Measurements from ENCODE around the gene DYNC1H1.
A peak's percentile ranks its signal among the peaks of the same experiment; 100 is the strongest.
"Not testable (repeated sequence)": the region's sequence is repeated elsewhere in the genome, so short reads cannot be mapped to it uniquely, and the experiment has no call there.

The DYNC1H1 gene

DNA sequence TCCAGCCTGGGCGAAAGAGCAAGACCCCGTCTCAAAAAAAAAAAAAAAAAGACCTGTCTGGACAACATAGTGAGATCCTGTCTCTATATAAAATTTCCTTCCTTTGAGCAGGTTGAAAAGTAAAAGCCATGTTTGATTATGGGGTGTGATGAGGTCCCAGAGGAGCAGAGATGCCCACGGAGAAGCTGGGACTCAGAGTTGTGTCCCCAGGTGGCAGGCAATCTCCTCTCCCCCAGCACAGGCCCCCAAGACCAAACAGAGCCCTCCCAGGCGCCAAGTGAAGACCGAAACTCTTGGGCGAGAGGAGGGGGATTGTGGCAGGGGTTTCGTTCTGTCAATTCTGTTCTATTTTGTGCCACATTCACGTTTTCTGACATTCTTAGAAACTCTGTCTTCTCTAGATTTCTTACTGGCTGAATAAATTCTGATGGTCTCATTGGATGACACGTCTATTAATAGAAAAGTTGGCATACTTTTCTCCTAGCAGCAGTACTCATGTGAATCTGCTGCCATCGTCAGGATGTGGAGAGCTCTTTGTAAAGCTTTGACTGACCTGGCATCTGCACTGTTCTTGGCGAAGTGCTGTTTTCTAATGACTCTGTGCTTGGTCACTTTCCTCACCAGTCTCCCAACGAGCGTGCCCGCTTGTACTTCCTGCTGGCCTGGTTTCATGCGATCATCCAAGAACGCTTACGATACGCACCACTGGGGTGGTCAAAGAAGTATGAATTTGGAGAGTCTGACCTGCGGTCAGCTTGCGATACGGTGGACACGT is 79.1 kb downstream of the DYNC1H1 start:
- peak; percentile 27 to 65 for DNase-seq

DNA sequence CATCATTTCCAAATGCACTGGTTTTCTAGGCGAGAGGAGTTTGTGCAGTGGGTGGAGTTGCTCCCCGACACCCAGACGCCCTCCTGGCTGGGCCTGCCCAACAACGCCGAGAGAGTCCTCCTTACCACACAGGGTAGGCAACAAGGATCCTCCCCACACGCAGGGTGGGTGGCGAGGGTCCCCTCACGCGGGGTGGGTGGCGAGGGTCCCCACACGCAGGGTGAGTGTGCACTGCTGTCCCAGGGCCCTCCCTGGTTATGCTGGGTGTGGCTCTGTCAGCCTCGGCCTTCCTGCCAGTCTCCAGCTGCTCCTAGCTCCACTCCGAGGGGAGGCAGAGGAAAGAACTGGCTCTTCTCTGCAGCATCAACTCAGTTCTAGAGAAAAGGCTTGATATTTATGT is 80.2 kb downstream of the DYNC1H1 start:
- no peak for DNase-seq

DNA sequence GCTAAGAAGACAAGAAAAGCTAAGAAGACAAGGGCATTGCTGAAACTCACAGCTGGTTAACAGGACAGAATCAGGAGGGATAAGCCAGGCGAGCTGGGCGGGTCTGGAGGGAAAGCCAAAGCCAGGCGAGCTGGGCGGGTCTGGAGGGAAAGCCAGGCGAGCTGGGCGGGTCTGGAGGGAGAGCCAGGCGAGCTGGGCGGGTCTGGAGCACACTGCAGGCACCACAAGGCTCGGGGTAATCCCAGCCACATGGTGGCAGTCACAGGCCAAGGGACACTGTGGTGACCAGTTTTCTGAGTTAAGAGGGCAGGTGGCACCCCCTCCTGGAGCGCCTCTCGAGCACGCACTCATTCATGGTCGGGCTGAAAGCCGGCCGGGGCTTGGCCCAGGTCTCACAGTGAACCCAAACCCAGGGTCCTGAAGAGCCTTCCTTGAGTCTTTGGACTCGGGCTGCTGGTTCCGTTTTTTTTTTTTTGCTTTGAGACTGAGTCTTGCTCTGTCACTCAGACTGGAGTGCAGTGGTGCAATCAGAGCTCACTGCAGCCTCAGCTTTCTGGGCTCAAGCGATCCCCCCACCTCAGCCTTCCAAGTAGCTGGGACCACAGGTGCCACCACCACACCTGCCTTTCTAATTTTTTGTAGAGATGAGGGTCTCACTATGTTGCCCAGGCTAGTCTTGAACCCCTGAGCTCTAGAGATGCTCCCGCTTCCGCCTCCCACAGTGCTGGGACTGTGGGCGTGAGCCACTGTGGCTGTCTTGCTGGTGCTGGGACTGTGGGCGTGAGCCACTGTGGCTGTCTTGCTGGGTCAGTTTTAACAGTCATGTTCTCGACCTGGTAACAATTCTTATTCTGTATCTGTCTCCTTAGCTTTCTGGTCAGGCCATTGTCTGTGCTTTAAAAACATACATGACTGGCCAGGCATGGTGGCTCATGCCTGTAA is 82.2 kb downstream of the DYNC1H1 start:
- peak; percentile 76 to 77 for DNase-seq

DNA sequence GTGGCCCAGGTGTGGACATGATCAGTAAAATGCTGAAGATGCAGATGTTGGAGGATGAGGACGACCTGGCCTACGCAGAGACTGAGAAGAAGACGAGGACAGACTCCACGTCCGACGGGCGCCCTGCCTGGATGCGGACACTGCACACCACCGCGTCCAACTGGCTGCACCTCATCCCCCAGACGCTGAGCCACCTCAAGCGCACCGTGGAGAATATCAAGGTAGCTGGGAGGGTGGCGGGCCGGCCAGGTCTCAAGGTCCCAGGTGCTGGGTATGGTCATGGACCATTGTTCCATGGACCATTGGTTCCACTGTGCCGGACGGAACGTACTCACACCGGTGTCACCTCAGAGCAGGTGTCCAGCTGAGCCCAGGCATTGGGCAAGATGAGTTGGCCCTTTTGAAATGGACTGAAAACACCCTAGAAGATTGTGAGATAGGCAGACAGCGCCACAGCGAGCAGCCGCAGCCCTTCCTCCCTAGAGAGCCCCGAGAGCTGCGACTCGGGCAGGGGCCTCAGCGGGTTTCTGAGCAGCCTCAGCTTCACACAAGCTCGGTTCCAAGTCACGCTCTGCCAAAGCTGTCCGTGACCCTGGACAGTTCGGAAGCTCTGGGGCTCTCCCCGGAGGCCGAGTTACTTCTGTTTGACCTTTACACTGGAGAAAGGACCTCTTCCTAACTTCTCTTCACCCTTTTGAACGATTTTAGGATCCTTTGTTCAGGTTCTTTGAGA is 83.6 kb downstream of the DYNC1H1 start:
- DNase-seq = no peak

DNA sequence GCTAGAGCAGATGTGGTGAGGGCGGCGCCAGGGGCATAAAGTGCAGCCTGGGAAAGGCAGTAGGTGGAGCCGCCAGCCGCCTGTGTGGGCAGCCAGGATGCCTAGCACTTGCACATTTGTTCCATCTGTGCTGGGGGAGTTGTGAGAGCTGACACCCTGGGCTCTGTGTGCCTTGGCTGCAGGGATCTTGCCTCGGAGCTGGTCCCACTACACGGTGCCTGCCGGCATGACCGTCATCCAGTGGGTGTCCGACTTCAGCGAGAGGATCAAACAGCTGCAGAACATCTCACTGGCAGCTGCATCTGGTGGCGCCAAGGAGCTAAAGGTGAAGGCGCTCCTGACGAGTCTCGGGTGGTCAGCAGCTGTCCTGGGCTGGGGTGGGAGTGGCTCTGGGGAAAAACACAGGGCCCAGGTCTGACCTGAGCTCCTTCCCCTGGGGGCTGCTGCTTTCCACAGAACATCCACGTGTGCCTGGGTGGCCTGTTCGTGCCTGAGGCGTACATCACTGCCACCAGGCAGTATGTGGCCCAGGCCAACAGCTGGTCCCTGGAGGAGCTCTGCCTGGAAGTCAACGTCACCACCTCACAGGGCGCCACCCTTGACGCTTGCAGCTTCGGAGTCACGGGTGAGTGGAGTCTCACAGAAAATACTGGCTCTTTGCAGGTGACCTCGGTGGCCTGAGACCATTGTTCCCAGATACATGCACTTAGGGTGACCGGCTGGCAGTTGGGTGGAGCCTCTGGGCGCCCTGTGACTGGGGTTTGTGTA is 85.1 kb downstream of the DYNC1H1 start:
- no peak for DNase-seq

DNA sequence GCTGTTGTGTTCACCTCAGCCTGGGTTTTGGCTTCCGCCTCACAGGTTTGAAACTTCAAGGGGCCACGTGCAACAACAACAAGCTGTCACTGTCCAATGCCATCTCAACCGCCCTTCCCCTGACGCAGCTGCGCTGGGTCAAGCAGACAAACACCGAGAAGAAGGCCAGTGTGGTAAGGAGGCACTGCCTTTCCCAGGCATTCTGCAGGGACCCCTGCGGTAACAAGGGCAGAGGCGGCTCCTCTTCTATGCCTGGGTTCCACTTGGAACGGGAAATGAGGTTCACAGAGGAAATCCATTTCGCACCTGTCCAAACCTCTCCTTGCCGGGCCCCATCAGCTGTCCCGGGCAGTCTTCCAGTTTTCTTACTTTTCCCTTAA is 85.6 kb downstream of the DYNC1H1 start:
- no peak for DNase-seq

DNA sequence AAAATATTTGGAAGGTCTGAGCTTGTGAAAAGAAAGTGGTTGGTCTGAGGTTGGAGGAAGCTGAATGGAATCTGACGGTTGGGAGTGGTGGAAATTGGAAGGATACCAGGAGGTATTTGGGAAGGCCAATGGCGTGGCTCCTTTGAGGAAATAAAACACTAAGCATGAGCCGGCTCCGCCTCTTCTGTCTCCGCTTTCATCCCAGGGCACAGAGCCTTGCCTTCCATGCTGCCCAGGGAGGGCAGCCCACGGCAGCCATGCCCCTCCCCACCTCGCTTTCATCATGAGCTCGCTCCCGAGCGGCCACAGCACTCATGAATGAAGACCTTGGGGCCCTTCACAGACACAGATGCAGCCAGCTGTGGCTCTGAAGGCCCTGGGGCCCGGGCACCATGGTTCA is 86.3 kb downstream of the DYNC1H1 start:
- DNase-seq = no peak

DNA sequence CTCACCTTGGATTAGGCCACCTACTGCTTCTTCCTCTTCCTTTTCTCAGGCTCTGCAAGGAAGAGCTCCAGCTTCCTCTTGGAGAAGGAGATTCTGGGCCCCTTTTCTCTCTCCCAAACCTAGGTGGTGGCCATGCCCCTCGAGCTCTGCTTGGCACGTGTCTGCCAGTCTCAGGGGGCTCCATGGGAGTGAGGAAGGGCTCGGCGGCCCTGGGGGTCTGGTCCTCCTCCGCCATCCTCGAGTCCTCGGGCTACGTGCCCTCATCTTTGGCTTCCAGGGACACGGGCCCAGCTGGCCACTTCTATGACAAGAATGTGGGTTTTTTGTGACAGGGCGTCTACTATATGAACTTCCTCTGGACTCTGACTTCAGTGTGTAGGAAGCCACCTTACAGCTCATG is 88.1 kb downstream of the DYNC1H1 start:
- no peak for DNase-seq

DNA sequence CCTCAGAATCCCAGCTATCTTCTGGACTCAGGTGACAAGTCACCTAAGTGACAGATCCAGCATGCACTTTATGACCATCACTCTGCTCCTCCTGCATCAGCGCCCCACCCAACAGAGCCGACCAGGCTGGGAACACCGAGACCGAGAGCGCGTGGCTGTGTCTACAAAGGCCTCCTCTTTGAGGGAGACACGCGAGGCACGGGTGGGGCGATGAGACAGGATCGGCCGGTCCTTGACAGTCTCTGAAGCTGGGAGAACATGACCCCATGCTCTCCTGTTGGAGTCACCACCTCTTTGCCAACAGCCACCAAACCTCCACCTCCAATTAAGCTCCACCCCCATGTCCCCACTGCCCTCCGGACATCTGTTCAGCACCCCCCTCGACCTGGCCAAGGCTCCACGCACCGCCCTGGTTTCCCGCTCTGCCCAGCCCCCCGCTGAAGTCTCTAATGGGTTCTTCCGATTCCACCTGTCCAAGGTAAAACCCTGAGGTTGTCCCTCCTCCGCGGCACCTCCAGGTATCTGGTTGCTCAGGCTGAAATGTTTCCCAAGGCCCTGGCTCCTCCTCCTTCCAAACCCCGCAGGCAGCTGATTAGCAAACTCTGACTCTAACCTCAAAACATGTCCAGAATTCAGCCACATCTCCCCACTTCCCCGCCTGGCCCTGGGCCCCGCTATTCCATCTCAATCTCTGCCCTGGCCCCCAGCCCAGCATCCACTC is 91.0 kb downstream of the DYNC1H1 start:
- no peak for DNase-seq

DNA sequence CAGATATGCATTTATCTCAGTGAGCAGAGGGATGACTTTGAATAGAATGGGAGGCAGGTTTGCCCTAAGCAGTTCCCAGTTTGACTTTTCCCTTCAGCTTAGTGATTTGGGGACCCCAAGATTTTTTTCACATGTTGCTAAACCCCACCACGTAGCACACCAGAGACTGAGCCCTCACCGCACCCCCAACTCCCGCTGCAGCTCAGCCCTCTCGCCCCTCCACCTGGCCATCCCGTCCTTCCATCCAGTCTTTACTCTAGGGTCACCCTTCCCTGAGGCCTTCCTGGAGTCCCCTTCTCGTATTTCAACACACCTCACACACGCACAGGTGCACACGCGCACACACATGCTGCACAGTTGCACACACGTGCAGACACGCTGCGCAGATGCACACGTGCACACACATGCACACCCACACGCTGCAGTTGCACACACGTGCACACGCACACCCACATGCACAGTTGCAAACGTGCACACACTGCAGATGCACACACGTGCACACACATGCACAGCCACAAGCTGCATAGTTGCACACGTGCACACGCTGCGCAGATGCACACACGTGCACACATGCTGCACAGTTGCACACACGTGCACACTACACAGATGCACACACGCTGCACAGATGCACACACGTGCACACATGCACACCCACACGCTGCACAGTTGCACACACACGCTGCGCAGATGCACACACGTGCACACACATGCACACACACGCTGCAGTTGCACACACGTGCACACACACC is 92.5 kb downstream of the DYNC1H1 start:
- no peak for DNase-seq

DNA sequence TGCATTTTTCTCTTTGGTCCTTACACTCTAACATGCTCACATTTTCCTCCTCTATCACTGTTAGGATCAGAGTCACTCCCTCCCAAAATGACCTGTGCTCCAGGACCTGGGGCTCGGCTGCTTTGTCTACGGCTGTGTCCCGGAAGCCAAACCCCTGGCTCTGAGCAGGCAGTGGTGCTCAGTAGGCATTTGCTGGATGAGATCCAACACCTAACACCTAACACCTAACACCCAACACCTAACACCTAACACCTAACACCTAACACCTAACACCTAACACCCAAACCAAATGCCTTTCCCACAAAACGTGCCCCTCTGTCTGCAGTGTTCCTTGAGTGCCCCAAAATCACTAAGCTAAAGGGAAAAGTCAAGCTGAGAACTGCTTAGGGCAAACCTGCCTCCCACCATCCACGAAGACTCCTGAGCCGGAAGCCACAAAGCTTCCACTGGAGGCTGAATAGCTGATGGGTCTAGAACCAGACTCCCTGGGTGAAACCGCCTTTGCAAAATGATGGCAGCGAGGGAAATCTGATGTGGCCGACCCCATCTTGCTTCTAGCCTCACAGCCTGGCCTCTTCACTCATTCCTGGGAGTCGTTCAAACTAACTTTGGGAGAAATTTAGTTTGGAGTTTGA is 93.2 kb downstream of the DYNC1H1 start:
- DNase-seq = no peak

DNA sequence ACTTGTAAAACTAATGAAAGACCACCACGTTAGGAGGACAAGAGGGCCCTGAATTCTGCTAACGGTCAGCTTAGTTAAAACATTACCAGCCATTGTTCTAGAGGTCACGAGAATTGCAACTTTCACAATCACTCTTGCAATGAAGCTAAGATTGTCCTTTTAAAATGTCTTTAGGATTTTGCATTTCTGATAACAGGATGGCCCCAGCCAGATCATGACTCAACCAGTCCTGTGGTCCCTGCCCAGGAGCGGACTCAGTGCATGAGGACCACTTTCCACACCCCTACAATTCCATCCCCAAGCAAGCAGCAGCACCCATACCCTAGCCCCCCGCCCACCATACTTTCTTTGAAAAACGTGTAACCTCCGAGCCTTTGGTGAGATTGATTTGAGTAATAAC is 93.8 kb downstream of the DYNC1H1 start:
- no peak for DNase-seq

DNA sequence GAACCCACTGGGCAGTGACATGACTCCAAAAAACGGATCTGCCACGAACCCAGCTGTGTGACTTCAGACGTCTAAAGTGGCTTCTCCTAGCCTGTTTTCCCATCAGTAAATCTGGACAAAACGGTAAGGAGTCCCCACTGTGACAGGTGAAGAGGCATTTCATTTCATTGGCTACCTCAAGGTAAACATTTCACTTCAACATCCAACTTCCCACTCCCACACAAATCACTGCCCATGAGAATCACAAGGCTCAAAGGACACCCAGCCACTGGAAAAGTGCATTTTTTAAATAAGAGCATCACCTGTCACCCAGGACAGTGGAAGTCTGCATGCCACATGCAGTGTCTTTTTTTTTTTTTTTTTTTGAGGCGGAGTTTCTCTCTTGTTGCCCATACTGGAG is 94.6 kb downstream of the DYNC1H1 start:
- no peak for DNase-seq

DNA sequence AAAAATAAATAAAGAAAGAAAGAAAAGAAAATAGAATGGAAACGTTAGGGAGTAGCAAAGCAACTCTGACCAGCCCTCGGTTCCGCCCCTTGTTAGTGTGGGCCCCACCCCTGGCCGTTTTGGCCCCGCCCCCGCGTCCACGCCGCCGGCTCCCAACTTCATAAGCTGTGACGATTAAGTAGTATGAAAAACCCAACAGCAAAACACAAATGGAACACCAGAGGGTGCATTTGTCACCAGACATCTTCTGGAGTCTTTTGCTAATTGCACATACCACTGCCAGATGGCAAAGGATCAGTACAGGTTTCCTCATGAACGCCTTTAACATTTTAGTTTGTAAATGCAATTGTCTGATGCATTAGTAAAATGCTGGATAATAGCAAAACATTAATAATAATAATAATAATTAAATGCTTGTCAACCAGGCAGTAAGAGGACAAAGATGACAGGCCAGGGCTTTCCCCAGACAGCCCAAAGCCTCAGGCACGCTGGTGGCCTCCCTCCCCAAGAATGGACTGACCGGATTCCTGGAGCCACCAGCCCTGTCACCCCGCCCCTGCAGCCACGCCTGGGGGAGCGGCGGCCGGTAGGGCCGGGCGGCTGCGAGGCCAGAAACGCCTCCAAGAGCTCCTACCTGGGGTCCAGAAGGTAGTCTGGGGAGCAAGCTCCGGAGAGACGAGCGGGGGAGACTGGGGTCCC is 98.9 kb downstream of the DYNC1H1 start:
- peak; percentile 45 to 49 for DNase-seq

DNA sequence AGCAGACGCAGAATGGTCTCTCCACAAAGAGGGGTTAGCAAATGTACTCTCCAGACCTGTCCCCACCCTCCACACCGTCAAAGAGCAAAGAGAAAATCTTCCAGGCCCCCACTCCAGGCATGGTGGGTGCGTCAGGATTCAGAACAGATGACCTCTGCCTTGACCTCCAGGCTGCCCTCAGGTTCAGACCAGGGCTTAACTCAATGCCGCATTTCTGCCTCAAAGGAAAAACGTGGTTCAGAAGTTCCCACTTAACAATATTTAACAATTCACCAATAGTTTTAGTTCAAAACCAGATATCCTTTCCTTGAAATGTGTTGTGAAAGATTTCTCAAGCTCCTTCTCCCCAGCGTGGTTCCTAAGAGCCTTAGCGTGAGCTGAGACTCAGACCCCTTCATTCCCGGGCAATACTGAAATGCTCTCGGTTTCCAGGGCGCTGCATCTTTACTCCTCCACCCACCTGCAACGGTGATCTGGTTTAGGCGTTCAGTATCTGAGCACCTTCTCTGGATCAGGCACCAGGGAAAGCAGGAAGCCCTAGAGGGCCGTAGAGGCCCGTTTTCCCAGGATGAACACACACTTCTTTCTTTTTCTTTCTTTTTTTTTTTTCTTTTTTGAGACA is 99.5 kb downstream of the DYNC1H1 start:
- no peak for DNase-seq

DNA sequence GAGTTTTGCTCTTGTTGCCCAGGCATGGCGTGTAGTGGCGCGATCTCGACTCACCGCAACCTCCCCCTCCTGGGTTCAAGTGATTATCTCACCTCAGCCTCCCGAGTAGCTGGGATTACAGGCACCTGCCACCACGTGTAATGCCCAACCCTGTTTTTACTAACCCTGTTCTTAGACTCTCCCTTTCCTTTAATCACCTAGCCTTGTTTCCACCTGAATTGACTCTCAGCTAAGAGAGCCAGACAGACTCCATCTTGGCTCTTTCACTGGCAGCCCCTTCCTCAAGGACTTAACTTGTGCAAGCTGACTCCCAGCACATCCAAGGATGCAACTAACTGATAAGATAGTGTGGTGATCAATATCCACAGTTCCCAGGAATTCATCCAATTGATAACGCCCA is 100.2 kb downstream of the DYNC1H1 start:
- not testable (repeated sequence) for DNase-seq

DNA sequence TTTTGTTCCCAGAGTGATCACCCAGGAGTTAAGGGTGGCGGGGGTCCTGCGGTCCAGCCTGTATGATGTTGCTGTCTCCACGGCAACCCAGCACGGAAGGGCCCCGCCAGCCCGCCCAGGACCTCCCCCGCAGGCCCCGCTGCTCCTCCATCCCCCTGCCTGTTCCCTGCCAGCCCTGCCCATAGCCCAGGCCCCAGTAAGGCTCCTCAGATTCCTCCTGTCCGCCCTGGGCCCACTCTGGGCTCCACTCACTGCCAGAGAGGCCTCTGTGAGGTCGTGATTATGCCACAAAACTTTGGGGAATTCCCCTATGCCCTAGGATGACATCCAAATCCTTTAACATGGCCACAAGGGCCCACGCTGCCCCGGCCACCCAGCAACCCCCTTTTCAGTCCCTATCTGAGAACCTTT is 101.7 kb downstream of the DYNC1H1 start:
- DNase-seq = no peak

DNA sequence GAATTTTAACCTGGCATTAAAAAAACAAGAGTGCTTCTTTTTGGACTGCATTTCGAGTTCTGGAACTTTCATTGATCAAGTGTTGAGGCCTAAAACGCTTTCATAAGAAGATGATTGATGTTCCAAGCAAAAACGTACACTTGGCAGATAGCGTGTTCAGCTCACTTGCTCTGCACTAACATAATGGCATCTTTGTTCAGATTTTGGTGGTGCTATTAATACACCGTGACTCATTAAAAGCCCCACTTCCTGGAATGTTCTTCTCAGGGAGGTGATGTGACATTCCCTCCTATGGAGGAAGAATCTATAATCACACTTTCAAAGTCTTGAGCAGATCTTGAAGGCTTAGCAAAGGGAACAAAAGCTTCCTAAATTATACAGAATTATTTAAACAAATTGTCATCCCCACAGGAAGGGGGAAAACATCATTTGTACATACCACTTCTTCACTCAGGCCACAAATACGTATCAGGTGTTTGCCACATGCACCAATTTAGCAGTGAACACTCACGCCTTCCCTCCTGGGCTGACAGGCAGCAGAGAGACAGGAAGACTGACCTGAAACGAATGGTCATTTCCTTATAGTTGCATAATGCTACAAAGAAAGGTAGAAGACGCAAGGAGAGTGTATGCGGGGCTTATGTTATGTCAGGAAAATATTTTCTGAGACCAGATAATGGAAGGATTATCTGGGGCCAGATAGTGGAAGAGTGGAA is 107.1 kb downstream of the DYNC1H1 start:
- no peak for DNase-seq

All from hippocampal formation (tissue), 2 donors.